HUES64 (cell line): ENCODE measurements around the gene CHMP5.

Experiments
- H3K27ac ChIP-seq: 2 replicates; pipeline ENCODE4 v1.7.0; 2013; ENCODE audit warnings: low read depth, low read length, inconsistent platforms
- H3K27me3 ChIP-seq: 2 replicates; pipeline ENCODE4 v1.6.1; 2013; ENCODE audit warnings: mild to moderate bottlenecking, low read length; ENCODE audit not compliant: insufficient read depth
- H3K36me3 ChIP-seq: 2 replicates; pipeline ENCODE4 v1.6.1; 2013; ENCODE audit warnings: mild to moderate bottlenecking, low read length; ENCODE audit not compliant: insufficient read depth
- H3K4me1 ChIP-seq: 2 replicates; pipeline ENCODE4 v1.6.1; 2013; ENCODE audit warnings: mild to moderate bottlenecking, low read length, moderate library complexity; ENCODE audit not compliant: insufficient read depth
- H3K4me3 ChIP-seq: 2 replicates; pipeline ENCODE4 v1.5.1; 2013; ENCODE audit warnings: mild to moderate bottlenecking, low read length, moderate library complexity
- H3K9ac ChIP-seq: 2 replicates; pipeline ENCODE4 v1.6.1; 2013; ENCODE audit warnings: mild to moderate bottlenecking, low read depth, low read length
- H3K9me3 ChIP-seq: 2 replicates; pipeline ENCODE4 v1.6.1; 2013; ENCODE audit warnings: low read depth, low read length; ENCODE audit not compliant: insufficient read depth
- WGBS: fragments of 150-250, 120-280 bp; methylation state at CpG from one replicate; pipeline ENCODE4 v1.1.7; 2013; ENCODE audit warnings: missing lambda C conversion rate; 5-methylcytosine and 5-hydroxymethylcytosine counted together

Gene CHMP5

GRCh38 chr9:33263131-33264002 lies 1.5 kb upstream of the CHMP5 start:
- peak overlapping the region; percentile 84 for H3K9ac ChIP-seq
- H3K4me3 ChIP-seq: peak overlapping the region; percentile 94
- H3K36me3 ChIP-seq: peaks cover 60% of the 10 kb centered on the region
- 8% methylated on average over 25 of the region's 25 CpGs for WGBS
- H3K9me3 ChIP-seq: no peaks in the 10 kb centered on the region
- H3K27me3 ChIP-seq: no peaks in the 10 kb centered on the region
- no peak overlapping the region for H3K27ac ChIP-seq
- peaks cover 10% of the 10 kb centered on the region for H3K4me1 ChIP-seq

GRCh38 chr9:33264003-33264472 lies 811 bp upstream of the CHMP5 start:
- H3K27me3 ChIP-seq: no peaks in the 10 kb centered on the region
- H3K4me3 ChIP-seq: peak overlapping the region; percentile 94
- H3K27ac ChIP-seq: peak overlapping the region; percentile 66
- peaks cover 60% of the 10 kb centered on the region for H3K36me3 ChIP-seq
- WGBS: under 1% methylated on average over 37 of the region's 37 CpGs
- no peaks in the 10 kb centered on the region for H3K9me3 ChIP-seq
- peak overlapping the region; percentile 84 for H3K9ac ChIP-seq
- H3K4me1 ChIP-seq: peaks cover 10% of the 10 kb centered on the region

GRCh38 chr9:33265211-33265865 lies 489 bp downstream of the CHMP5 start:
- Histone ChIP-seq H3K9ac (peak overlapping the region; percentile 69), H3K36me3 (peaks cover 58% of the 10 kb centered on the region), H3K27me3 (no peaks in the 10 kb centered on the region), H3K27ac (no peak overlapping the region), H3K4me1 (peaks cover 10% of the 10 kb centered on the region), H3K9me3 (no peaks in the 10 kb centered on the region), H3K4me3 (peak overlapping the region; percentile 94)
- WGBS: 13% methylated on average over 11 of the region's 13 CpGs

GRCh38 chr9:33267151-33267767 lies 2.4 kb downstream of the CHMP5 start:
- Histone ChIP-seq H3K4me1 (peaks cover 10% of the 10 kb centered on the region), H3K27ac (no peak overlapping the region), H3K36me3 (peaks cover 57% of the 10 kb centered on the region), H3K9me3 (no peaks in the 10 kb centered on the region), H3K4me3 (no peak overlapping the region), H3K27me3 (no peaks in the 10 kb centered on the region), H3K9ac (no peak overlapping the region)

- no peak overlapping the region for H3K9ac ChIP-seq
- no peaks in the 10 kb centered on the region for H3K9me3 ChIP-seq
- H3K4me3 ChIP-seq: no peak overlapping the region
- H3K27ac ChIP-seq: no peak overlapping the region
- H3K27me3 ChIP-seq: no peaks in the 10 kb centered on the region
- 91% methylated on average over 3 of the region's 3 CpGs for WGBS
- peaks cover 77% of the 10 kb centered on the region for H3K36me3 ChIP-seq
- H3K4me1 ChIP-seq: peaks cover 6% of the 10 kb centered on the region
Measured at GRCh38 chr9:33270146-33270545, 5.3 kb downstream of the CHMP5 start.

GRCh38 chr9:33272061-33272460 lies 7.2 kb downstream of the CHMP5 start:
- WGBS: 100% methylated on average over 1 of the region's 1 CpG
- Histone ChIP-seq H3K9me3 (no peaks in the 10 kb centered on the region), H3K9ac (no peak overlapping the region), H3K36me3 (peaks cover 88% of the 10 kb centered on the region), H3K27me3 (no peaks in the 10 kb centered on the region), H3K4me3 (no peak overlapping the region), H3K27ac (no peak overlapping the region), H3K4me1 (no peaks in the 10 kb centered on the region)

GRCh38 chr9:33273266-33273971 lies 8.6 kb downstream of the CHMP5 start:
- WGBS: 94% methylated on average over 2 of the region's 3 CpGs
- no peaks in the 10 kb centered on the region for H3K27me3 ChIP-seq

GRCh38 chr9:33273972-33274328 lies 9.1 kb downstream of the CHMP5 start:
- Histone ChIP-seq H3K9me3 (no peaks in the 10 kb centered on the region), H3K9ac (no peak overlapping the region), H3K4me1 (no peaks in the 10 kb centered on the region), H3K27ac (no peak overlapping the region), H3K36me3 (peaks cover 88% of the 10 kb centered on the region), H3K4me3 (no peak overlapping the region), H3K27me3 (no peaks in the 10 kb centered on the region)
- WGBS: 96% methylated on average over 2 of the region's 2 CpGs

More at GRCh38 chr9:33273266-33273971, 8.6 kb downstream of the CHMP5 start:
- H3K27ac ChIP-seq: no peak overlapping the region
- no peaks in the 10 kb centered on the region for H3K9me3 ChIP-seq
- H3K4me3 ChIP-seq: no peak overlapping the region
- peaks cover 88% of the 10 kb centered on the region for H3K36me3 ChIP-seq
- no peak overlapping the region for H3K9ac ChIP-seq
- H3K4me1 ChIP-seq: no peaks in the 10 kb centered on the region

- no peak overlapping the region for H3K27ac ChIP-seq
- H3K9ac ChIP-seq: no peak overlapping the region
- no peak overlapping the region for H3K4me3 ChIP-seq
- H3K27me3 ChIP-seq: no peaks in the 10 kb centered on the region
- H3K4me1 ChIP-seq: no peaks in the 10 kb centered on the region
- peaks cover 87% of the 10 kb centered on the region for H3K36me3 ChIP-seq
- no peaks in the 10 kb centered on the region for H3K9me3 ChIP-seq
- WGBS: 95% methylated on average over 4 of the region's 4 CpGs
Measured at GRCh38 chr9:33277484-33277883, 12.6 kb downstream of the CHMP5 start.

GRCh38 chr9:33285502-33285901 lies 20.7 kb downstream of the CHMP5 start:
- 93% methylated on average over 4 of the region's 5 CpGs for WGBS
- Histone ChIP-seq H3K27me3 (no peaks in the 10 kb centered on the region), H3K36me3 (peaks cover 25% of the 10 kb centered on the region), H3K4me3 (no peak overlapping the region), H3K4me1 (no peaks in the 10 kb centered on the region), H3K27ac (no peak overlapping the region), H3K9me3 (no peaks in the 10 kb centered on the region), H3K9ac (no peak overlapping the region)
